ENCODE data around the gene EEF1AKMT2.
"Not testable (repeated sequence)": the region's sequence is repeated elsewhere in the genome, so short reads cannot be mapped to it uniquely, and the experiment has no call there.

EEF1AKMT2 gene

GRCh38 chr10:124791547-124792348 lies at the start of gene EEF1AKMT2:
EEF1AKMT2 (minus strand) TSS chr10:124791887; CDS start chr10:124791833, 54 bp downstream.
- DNase-seq = peak; percentile 62

DNA sequence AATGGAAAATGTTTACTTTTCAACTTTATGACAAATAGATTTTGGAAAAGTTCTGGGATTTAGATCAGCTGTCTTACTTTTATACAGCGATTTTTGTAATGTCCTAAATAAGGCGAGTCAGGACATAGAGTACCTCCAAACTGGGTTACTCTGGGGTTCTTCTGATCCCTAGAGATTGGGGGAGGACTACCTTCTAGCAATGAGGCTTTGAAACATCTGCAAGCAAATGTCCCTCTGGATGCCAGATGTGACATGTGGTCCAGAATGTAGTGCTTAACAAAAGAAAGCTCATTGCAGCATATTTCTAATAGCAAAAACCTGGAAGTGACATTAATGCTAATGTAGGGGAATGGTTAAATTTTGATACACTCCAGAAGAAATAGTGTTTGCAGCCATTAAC lies 46.0 kb upstream of the EEF1AKMT2 start:
- DNase-seq = no peak

DNA sequence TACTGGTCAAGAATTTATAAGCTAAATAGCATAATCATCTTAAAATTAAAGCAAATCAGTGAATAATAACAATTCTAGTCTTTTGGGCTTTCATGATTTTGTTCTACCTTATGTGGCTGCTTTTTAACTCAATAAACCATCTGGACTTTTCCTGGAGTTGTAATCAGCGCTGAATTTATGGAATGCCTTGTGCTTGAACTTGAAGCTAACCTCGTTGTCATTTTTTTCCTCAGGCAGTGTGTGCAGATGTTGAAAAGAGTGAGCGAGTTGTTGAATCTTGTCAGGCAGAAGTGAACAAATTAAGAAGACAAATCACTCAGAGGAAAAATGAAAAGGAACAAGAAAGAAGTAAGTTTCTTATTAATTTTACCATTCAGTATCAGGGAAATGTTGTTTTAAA lies 39.4 kb upstream of the EEF1AKMT2 start:
- no peak for DNase-seq

GRCh38 chr10:124830445-124830844 lies 38.8 kb upstream of the EEF1AKMT2 start:
- no peak for DNase-seq

DNA sequence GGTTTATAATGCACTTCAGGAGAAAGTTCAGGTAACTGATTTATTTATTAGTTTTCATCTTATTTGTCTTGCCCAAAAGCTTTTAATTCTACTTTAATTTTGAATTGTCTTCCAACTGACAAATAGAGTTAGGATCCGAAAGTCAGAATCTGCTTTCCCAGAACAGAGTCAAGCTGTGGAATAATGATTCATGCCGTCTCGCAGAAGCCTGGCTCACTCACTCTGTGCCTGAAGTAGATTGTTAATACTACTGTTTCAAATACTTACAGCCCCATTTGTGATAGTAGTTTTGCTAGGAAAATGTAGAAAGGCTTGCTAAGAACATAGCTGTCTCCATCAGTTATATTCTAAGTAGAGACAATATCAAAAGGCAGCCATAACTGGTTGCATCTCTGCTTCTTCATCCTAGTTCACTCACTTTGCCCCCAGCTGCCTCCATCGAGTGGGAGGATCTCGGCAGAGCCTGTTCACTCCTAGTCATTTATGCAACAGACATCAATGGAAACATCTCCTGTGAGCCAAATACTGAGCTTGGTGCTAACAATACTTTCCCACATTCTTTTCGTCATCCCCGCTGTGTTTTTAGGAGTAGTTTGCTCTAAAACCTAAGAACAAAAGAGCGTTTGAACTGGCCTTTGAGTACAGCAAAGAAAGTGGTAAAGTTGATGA lies 37.9 kb upstream of the EEF1AKMT2 start:
- no peak for DNase-seq

- peak; percentile 6 for DNase-seq
These were observed 35.8 kb upstream of the EEF1AKMT2 start for GRCh38 chr10:124827474-124827873.

DNA sequence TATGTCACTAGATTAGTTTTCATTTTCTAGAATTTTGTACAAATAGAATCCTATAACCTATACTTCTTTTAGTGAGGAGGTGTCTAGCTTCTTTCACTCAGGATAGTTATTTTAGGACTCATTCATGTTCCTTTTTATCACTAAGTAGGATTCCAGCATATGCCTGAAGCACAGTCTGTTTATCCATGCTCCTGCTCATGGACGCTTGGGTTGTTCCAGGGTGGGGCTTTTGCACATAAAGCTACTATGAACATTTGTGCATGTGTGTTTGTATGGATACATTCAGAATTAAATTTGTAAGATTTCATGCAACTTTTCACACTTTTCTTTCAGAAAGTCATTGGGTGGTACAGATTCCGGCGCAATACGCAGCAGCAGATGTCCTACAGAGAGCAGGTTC lies 34.6 kb upstream of the EEF1AKMT2 start:
- no peak for DNase-seq

DNA sequence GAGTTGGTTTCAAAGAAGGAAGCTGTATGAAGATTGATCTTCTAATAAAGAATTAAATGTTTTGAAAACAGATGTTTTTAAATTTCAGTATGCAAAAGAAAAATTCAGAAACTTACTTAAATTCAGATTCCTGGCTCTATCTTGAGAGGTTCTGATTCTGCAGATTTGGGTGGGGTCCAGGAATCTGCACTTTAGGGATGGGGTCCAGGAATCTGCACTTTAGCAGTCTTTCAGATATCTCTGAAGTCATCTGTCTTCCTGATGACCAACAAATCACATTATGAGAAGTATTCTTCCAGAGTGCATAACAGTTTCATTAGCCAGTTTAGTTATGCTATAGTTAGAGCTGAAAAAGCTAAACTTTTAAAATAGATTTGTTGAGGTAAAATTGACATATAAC lies 34.0 kb upstream of the EEF1AKMT2 start:
- DNase-seq = no peak

GRCh38 chr10:124824932-124825331 lies 33.2 kb upstream of the EEF1AKMT2 start:
- not testable (repeated sequence) for DNase-seq

DNA sequence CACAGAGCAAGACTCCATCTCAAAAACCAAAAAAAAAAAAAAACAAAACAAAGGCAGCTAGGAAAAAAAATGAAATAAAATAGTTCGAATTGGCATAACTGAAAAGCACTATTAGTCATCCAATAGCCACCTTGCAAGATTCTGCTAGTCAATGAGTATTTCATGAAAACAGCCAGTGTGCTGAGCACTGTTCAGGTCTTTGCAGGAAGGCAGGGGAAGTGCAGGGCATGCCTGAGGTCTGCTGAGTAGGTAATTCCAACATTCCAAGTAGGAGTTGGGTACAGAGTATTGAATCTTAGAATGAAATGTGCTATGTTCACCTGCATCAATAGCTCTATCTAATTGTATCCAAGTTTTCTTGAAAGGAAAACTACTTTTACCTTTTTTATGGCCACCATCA lies 32.8 kb upstream of the EEF1AKMT2 start:
- no peak for DNase-seq

GRCh38 chr10:124821520-124821919 lies 29.8 kb upstream of the EEF1AKMT2 start:
- DNase-seq = no peak

GRCh38 chr10:124820121-124820520 lies 28.4 kb upstream of the EEF1AKMT2 start:
- DNase-seq = no peak

GRCh38 chr10:124802313-124802675 lies 10.6 kb upstream of the EEF1AKMT2 start:
- DNase-seq = no peak

- no peak for DNase-seq
These were observed 7.5 kb upstream of the EEF1AKMT2 start for GRCh38 chr10:124799211-124799610.

DNA sequence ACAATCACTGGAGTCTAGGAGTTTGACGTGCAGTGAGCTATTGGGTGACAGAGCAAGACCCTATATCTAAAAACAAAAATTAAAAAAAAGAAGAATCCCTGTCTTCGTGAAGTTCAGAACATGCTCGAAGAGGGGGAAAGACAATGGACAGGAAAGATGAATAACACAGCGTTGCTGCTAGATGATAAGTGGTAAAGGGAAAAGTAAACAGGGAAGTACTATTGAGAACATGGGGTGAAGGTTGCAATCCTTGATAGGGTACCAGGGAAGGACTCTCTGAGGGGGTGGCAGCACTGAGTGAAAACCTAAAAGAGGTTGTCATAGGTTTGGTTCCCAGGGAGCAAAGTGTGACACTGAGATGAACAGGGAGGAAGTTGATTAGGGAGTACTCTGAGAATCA lies 7.1 kb upstream of the EEF1AKMT2 start:
- DNase-seq = no peak

DNA sequence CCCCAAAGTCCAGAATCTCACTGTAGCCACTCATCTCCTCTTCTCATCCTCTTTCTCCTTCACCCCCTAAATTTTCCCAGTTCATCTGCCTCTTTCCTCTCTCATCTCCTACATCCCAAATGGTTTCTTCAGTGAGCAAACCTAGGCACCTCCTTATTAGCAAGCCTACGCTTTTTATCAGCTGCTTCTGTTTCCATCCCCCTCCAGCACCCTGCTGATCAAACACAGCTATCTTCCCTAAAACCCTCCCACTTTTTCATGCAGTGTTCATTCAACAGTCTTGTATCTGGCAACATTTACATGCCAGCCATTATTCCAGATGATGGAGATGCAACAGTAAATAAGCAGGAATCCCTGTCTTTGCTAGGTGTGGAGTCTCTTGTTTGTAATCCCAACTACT lies 6.7 kb upstream of the EEF1AKMT2 start:
- no peak for DNase-seq

DNA sequence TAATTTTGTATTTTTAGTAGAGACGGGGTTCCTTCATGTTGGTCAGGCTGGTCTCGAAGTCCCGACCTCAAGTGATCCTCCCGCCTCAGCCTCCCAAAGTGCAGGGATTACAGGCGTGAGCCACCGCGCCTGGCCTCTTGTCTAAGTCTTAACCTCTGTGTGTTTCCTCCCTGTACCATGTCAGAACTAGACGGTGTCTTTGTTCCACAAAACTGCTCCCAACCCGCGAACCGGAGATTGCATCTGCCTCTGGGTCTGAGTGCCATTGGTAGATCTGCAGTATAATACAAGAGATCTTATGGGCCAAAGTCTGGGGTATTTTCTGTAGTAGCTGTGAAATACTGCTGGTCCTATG lies 1.3 kb upstream of the EEF1AKMT2 start:
- DNase-seq = no peak

DNA sequence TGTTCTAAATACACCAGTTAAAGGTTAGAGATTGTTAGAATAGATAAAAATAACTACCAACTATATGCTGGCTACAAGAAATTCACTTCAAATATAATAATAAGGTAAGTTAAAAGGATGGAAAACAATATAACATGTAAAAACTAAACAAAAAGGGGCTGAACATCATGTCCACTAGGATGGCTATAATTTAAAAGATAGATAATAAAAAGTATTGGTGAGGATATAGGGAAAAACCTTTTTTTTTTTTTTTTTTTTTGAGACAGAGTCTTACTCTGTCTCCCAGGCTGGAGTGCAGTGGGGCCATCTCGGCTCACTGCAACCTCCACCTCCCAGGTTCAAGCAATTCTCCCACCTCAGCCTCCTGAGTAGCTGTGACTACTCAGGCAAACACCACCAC lies 8.8 kb downstream of the EEF1AKMT2 start:
- DNase-seq = not testable (repeated sequence)

DNA sequence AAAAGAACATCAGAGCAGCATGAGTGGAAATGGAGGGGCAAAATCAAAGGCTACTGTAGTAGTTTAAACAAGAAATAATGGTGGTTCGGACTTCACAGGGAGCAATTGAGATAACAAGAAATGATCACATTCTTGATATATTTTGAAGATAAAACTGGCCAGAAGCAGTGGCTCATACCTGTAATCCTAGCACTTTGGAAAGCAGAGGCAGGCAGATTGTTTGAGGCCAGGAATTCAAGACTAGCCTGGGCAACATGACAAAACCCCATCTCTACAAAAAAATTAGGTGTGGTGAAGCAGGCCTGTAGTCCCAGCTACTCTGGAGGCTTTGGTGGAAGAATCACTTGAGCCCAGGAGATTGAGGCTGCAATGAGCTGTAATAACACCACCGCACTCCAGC lies 22.9 kb downstream of the EEF1AKMT2 start:
- no peak for DNase-seq

- no peak for DNase-seq
These were observed 26.4 kb downstream of the EEF1AKMT2 start for GRCh38 chr10:124765256-124765655.

DNA sequence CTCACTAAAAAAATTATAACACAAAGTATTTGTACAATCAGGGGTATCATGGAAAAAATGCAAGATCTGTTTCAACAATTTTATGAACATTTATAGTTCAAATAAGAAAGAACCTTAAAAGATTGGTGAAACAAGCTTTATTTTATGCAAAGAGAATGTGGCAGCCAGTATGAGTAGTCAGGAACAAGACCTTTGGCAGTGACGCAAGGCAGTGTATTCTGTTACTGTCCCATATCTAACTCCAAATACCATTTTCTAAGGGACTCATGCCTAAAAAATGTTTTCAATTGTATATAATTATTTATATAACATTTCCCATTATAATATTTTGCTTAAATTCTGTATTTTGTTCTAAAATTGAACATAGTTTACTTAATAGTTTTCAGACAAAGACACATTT lies 28.4 kb downstream of the EEF1AKMT2 start:
- DNase-seq = no peak

DNA sequence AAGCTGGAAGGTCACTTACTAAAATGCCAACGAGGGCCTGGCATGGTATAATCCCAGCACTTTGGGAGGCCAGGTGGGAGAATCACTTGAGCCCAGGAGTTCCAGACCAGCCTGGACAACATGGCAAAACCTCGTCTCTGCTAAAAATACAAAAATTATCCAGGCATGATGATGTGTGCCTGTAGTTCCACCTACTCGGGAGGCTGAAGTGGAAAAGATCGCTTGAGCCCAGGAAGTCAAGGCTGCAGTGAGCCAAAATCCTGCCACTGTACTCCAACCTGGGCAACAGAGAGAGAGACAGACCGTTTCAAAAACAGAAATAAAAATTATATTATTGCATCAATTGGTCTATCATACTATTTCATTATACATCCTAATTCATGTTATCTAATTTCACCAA lies 29.4 kb downstream of the EEF1AKMT2 start:
- no peak for DNase-seq

DNA sequence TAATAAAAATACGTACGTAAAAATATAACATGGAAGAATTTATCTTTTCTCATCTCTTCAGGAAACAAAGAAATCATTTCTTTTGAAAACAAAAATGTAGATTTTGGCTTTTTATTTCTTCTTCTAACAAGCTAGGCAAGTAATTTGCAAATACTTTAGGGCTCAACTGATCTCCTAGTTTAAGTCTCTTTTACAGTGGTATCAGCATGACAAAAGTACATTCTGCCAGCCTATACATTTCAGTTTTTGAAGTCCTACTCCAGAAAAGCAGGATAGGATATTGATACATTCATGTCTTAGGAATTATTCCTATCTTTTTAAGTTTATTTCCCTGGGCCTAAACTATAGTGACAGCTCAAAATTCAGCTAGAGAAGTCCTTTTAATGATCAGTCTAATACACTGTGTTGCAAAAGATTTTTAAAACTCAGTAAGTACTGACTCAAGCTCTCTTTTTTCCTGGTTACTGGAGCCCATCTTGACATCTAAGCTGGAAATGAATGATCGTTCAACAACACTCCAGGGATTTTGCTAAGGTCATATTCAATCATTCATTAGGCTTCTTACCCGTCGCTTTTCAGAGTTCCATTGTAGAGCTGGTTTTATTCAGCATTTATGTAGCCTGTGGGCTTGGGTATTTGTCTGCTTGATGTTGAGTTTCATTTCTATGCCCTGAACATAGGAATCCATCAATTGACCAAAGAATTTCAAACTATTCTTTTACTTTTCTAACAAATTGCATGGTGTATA lies 35.4 kb downstream of the EEF1AKMT2 start:
- DNase-seq = no peak

- DNase-seq = no peak
These were observed 36.1 kb downstream of the EEF1AKMT2 start for GRCh38 chr10:124755581-124755980.

Measured in SHP77 treated with DMSO at 0.1 percent for 48 hours (cell line).